HepG2 (cell line): ENCODE measurements around the gene ACP2. TPM values are rescaled to one million over a fixed set of nuclear protein-coding genes. Genes with fewer than 3 reads are reported as not detected.

Experiments
- CCDC6 ChIP-seq: sonication (generic); formaldehyde crosslinking; IDR thresholded peaks from 2 replicates; pipeline ENCODE4 v1.8.1; 2022; ENCODE audit warnings: mild to moderate bottlenecking, missing genetic modification reagents, moderate library complexity
- CHCHD3 ChIP-seq: sonication (generic); formaldehyde crosslinking; IDR thresholded peaks from 2 replicates; pipeline ENCODE4 v1.8.0; 2022; ENCODE audit warnings: mild to moderate bottlenecking, missing genetic modification reagents, moderate library complexity
- CREB1 ChIP-seq, 2 experiments: fragments of 450-650 bp in 1 of 2; IDR thresholded peaks; 2 replicates each; pipeline ENCODE4 v1.6.1; 2016 to 2017; ENCODE audit warnings: control low read depth in 1 of 2, mild to moderate bottlenecking in 1 of 2, missing compliant biosample characterization in 1 of 2, missing genetic modification characterization in 1 of 2
- DMAP1 ChIP-seq: IDR thresholded peaks from 2 replicates; pipeline ENCODE4 v1.6.1; 2016
- E2F5 ChIP-seq: sonication (generic); formaldehyde crosslinking; conservative IDR thresholded peaks from 2 replicates; pipeline ENCODE4 v1.4.0; 2020; ENCODE audit warnings: missing genetic modification reagents
- EHMT2 ChIP-seq: fragments of 200-600 bp; sonication (generic); IDR thresholded peaks from 2 replicates; pipeline ENCODE4 v1.7.0; 2017; ENCODE audit warnings: antibody characterized with exemption, low read depth, low read length, borderline replicate concordance
- ETV5 ChIP-seq: IDR thresholded peaks from 2 replicates; pipeline ENCODE4 v1.6.1; 2018; ENCODE audit warnings: missing biosample characterization, missing genetic modification reagents, inconsistent platforms, borderline replicate concordance
- FIP1L1 ChIP-seq: fragments of 200-400 bp; formaldehyde crosslinking; IDR thresholded peaks from 2 replicates; pipeline ENCODE4 v1.6.1; 2018; ENCODE audit warnings: low read depth, mild to moderate bottlenecking, low read length, moderate library complexity, borderline replicate concordance; ENCODE audit not compliant: insufficient read depth
- HNF1A ChIP-seq, 2 experiments: sonication (generic) in 1 of 2; formaldehyde crosslinking in 1 of 2; IDR thresholded peaks; 2 replicates each; pipeline versions ENCODE4 v1.4.0 to v1.6.1; 2016 to 2020; ENCODE audit warnings: borderline replicate concordance in 1 of 2, low read depth in 1 of 2, mild to moderate bottlenecking in 1 of 2, missing genetic modification reagents in 1 of 2
- ISX ChIP-seq: sonication (generic); formaldehyde crosslinking; conservative IDR thresholded peaks from 2 replicates; pipeline ENCODE4 v1.5.0; 2020; ENCODE audit warnings: missing genetic modification reagents
- KMT2B ChIP-seq: IDR thresholded peaks from 2 replicates; pipeline ENCODE4 v1.6.1; 2016; ENCODE audit warnings: missing genetic modification reagents, missing compliant biosample characterization
- SP140L ChIP-seq: sonication (generic); formaldehyde crosslinking; IDR thresholded peaks from 2 replicates; pipeline ENCODE4 v1.4.0; 2020; ENCODE audit warnings: missing genetic modification reagents, borderline replicate concordance
- YEATS2 ChIP-seq: sonication (generic); formaldehyde crosslinking; IDR thresholded peaks from 2 replicates; pipeline ENCODE4 v1.4.0; 2020; ENCODE audit warnings: missing genetic modification reagents, borderline replicate concordance
- ZBTB39 ChIP-seq: sonication (generic); formaldehyde crosslinking; IDR thresholded peaks from 2 replicates; pipeline ENCODE4 v1.5.0; 2020; ENCODE audit warnings: missing genetic modification reagents
- ZFAT ChIP-seq: sonication (generic); formaldehyde crosslinking; conservative IDR thresholded peaks from 2 replicates; pipeline ENCODE4 v1.8.1; 2023; ENCODE audit warnings: missing genetic modification reagents, inconsistent platforms
- ZNF282 ChIP-seq: fragments of 450-650 bp; IDR thresholded peaks from 2 replicates; pipeline ENCODE4 v1.6.1; 2018; ENCODE audit not compliant: partially characterized antibody
- ZNF331 ChIP-seq: sonication (generic); formaldehyde crosslinking; IDR thresholded peaks from 2 replicates; pipeline ENCODE4 v1.4.0; 2020; ENCODE audit warnings: missing genetic modification reagents
- ZNF570 ChIP-seq: sonication (generic); formaldehyde crosslinking; IDR thresholded peaks from 2 replicates; pipeline ENCODE4 v1.4.0; 2020; ENCODE audit warnings: mild to moderate bottlenecking, missing genetic modification reagents, borderline replicate concordance
- ZNF710 ChIP-seq: sonication (generic); formaldehyde crosslinking; IDR thresholded peaks from 2 replicates; pipeline ENCODE4 v1.5.0; 2020; ENCODE audit warnings: mild to moderate bottlenecking, missing genetic modification reagents, borderline replicate concordance
- polyA plus RNA-seq, 8 experiments: library from polyadenylated mRNA; depleted of rRNA in 3 of 8; stranded (reverse) in 7 of 8; unstranded in 1 of 8; fragments of >200 nt; fragmentation: Illumina TruSeq in 4 of 8; extraction: Trizol in 4 of 8; gene quantifications; 2 replicates each; pipeline versions ENCODE4 v1.2.1 to v1.2.3, GENCODE V29; 2011 to 2016; ENCODE audit warnings: low read depth in 4 of 8, missing spikeins in 1 of 8, mixed read lengths in 1 of 8; ENCODE audit not compliant: insufficient read depth in 1 of 8
- total RNA-seq, 5 experiments: library from RNA; depleted of rRNA; stranded (reverse); fragments of >200 nt; fragmentation: Illumina TruSeq; extraction: Trizol; gene quantifications; 2 replicates each; pipeline ENCODE4 v1.2.3, GENCODE V29; 2016; ENCODE audit warnings: low read depth in 1 of 5

Gene ACP2
- total and polyA plus RNA-seq, 2 of the 13 experiments (the other 11 are each of a cell fraction or from before 2014, with no cell fraction given), result 17.7 to 20.2 TPM

- TF ChIP-seq ZNF331 (CRISPR knock-in tag), result peak; percentile 94
- peak; percentile 57; the same call in 1 of the 2 replicates for TF ChIP-seq E2F5
- TF ChIP-seq ZFAT (CRISPR knock-in tag), result no peak
- no peak for TF ChIP-seq EHMT2
- peak; percentile 97 for TF ChIP-seq DMAP1 (CRISPR knock-in tag)
- TF ChIP-seq CREB1 (IDR thresholded peaks at IDR 0.05), result peak; percentile 51; the same call in 1 of the 2 replicates
- no peak for TF ChIP-seq CREB1 (CRISPR knock-in tag; IDR thresholded peaks at IDR 0.05)
- peak; percentile 71; the same call in 1 of the 2 replicates for TF ChIP-seq ETV5 (CRISPR knock-in tag)
- TF ChIP-seq CHCHD3 (CRISPR knock-in tag), result 0 out of 2 replicates have a peak, but pooled peaks have one; percentile 50
- peak; percentile 96 for TF ChIP-seq KMT2B (CRISPR knock-in tag)
- TF ChIP-seq ZBTB39 (CRISPR knock-in tag), result no peak
- TF ChIP-seq SP140L, result 0 out of 2 replicates have a peak, but pooled peaks have one; percentile 31
- TF ChIP-seq YEATS2, result peak; percentile 94
- TF ChIP-seq ZNF282, result no peak
- peak; percentile 40; the same call in 1 of the 2 replicates for TF ChIP-seq FIP1L1
- TF ChIP-seq CCDC6 (CRISPR knock-in tag), result peak; percentile 77; the same call in 1 of the 2 replicates
- peak; percentile 79; the same call in 1 of the 2 replicates for TF ChIP-seq ZNF710 (CRISPR knock-in tag)
- no peak for TF ChIP-seq ZNF570 (CRISPR knock-in tag)
- no peak for TF ChIP-seq HNF1A (IDR thresholded peaks at IDR 0.05; ENCODE audit: low read depth)
- peak; percentile 67; the same call in 1 of the 2 replicates for TF ChIP-seq HNF1A (CRISPR knock-in tag; IDR thresholded peaks at IDR 0.05; ENCODE audit: borderline replicate concordance)
- TF ChIP-seq ISX (CRISPR knock-in tag), result 0 out of 2 replicates have a peak, but pooled peaks have one; percentile 41
These were observed at the start of gene ACP2 (continued) for GRCh38 chr11:47248664-47249377.
